Measurements from ENCODE around the gene UIMC1.
"Not testable (repeated sequence)": the region's sequence is repeated elsewhere in the genome, so short reads cannot be mapped to it uniquely, and the experiment has no call there.

Gene UIMC1

DNA sequence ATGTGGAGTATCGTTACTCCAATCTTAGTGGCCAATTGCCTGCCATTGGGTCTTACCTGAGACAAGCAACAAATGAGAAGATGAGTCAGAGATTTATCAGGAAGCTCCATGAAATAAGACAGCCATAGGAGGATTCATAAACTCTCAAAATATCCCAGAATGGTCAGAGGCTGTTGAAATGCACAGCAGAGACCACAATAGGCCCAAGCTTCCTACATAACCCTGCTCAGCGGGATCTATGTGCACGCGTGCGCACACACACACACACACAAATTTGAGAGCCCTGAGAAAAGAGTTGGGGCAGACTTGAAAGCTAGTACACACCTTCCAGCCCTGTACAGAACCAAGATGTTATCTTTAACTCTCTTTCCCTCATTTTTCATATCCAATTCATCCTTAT is 9.8 kb downstream of the UIMC1 start:
- peak overlapping the region; percentile 30 for H3K27ac Mint-ChIP-seq
- H3K9me3 Mint-ChIP-seq: peaks cover 10% of the 10 kb centered on the region
- no peak overlapping the region for H3K4me3 Mint-ChIP-seq
- peaks cover 69% of the 10 kb centered on the region for H3K4me1 Mint-ChIP-seq (ENCODE audit: low read depth)
- no peaks in the 10 kb centered on the region for H3K27me3 Mint-ChIP-seq
- intact Hi-C loops (cut with micrococcal nuclease): no loop called here
- H3K36me3 Mint-ChIP-seq (ENCODE audit: low read depth): peaks cover 7% of the 10 kb centered on the region

DNA sequence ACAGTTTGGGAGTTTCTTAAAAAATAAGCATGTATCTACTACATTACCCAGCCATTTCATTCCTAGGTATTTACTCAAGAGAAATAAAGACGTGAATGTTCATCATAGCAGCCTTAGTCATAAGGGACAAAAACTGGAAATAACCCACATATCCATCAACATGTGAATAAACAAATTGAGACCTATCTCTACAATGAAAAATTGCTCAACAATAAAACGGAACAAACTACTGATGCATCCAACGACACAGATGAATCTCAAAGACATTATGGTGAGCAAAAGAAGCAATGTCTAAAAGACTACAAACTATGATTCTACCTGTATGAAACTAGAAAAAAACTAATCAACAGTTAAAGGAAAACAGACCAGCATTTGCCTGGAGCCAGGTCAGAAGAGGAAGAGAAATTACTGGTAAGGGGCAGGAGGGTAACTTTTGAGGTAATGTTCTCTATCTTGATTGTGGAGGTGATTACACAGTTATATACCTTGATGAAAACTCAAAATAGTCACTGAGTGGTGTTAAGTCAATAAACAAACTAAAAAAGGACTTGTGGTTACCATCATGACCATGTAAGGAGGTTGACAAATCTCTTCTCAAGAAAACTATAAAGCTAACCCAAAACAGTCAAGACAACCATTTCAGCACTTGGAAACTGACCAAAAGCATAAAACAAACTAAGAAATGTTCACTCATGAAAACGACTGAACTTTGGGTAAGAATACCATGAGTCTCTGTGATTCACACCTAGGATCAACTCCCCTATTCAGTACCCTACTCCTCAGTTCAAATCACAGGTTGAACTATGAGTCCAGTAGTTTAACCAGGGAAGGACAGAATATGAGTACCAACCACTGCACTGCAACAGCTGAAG is 10.4 kb downstream of the UIMC1 start:
- Mint-ChIP-seq H3K4me3 (no peak overlapping the region), H3K4me1 (ENCODE audit: low read depth) (peaks cover 68% of the 10 kb centered on the region)
- intact Hi-C loops (cut with micrococcal nuclease): no loop called here

DNA sequence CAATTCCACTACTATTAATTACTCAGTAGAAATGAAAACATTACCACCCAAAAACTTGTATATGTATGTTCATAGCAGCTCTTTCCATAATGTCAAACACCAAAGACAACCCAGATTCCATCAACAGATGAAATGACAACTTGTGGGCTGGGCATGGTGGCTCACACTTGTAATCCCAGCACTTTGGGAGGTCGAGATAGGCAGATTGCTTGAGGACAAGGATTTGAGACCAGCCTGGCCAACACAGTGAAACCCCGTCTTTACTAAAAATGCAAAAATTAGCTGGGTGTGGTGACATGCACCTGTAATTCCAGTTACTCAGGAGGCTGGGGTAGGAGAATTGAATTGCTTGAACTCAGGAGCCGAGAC is 11.5 kb downstream of the UIMC1 start:
- peaks cover 2% of the 10 kb centered on the region for H3K36me3 Mint-ChIP-seq (ENCODE audit: low read depth)
- H3K27me3 Mint-ChIP-seq: no peaks in the 10 kb centered on the region
- H3K4me3 Mint-ChIP-seq: no peak overlapping the region
- H3K4me1 Mint-ChIP-seq (ENCODE audit: low read depth): peaks cover 58% of the 10 kb centered on the region
- H3K27ac Mint-ChIP-seq: peak overlapping the region; percentile 38
- peaks cover 10% of the 10 kb centered on the region for H3K9me3 Mint-ChIP-seq
- intact Hi-C loops (cut with micrococcal nuclease): no loop called here

More for the DNA sequence above, 10.4 kb downstream of the UIMC1 start:
- Mint-ChIP-seq H3K9me3 (peaks cover 10% of the 10 kb centered on the region), H3K36me3 (ENCODE audit: low read depth) (peaks cover 7% of the 10 kb centered on the region), H3K27ac (peak overlapping the region; percentile 30), H3K27me3 (no peaks in the 10 kb centered on the region)

DNA sequence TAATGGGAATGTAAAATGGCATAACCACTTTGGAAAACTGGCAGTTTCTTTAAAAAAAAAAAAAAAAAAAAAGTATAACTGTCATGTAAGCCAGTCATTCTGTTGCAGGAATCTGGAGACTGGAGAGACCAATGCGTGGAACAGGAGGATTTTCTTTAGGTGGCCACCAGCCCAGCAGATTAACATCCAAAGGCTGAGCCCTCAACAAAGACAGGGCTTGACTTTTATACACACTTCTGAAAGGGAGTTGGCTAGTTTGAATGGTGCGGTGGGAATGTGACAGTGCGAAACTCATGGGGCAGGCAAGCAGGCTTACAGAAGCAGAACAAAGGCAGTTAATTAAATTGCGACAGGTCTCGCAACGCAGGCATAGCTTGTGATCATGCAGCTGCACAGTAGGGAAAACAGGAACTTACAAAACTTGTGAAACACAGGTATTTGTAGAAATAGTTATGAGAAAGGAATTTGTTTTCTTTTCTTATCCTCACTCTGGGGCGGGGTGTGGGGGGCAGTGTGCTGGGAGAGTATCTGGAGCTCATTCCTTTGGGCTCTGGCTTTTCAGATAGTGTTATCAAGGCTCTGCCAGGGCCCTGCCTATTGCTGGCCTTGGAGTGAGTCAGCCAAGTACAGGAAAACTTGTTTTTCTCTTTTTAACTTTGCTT is 12.0 kb downstream of the UIMC1 start:
- H3K4me1 Mint-ChIP-seq (ENCODE audit: low read depth): peaks cover 53% of the 10 kb centered on the region
- intact Hi-C loops (cut with micrococcal nuclease): no loop called here
- no peaks in the 10 kb centered on the region for H3K36me3 Mint-ChIP-seq (ENCODE audit: low read depth)
- peak overlapping the region; percentile 38 for H3K27ac Mint-ChIP-seq
- no peak overlapping the region for H3K4me3 Mint-ChIP-seq
- H3K27me3 Mint-ChIP-seq: no peaks in the 10 kb centered on the region
- peaks cover 10% of the 10 kb centered on the region for H3K9me3 Mint-ChIP-seq

DNA sequence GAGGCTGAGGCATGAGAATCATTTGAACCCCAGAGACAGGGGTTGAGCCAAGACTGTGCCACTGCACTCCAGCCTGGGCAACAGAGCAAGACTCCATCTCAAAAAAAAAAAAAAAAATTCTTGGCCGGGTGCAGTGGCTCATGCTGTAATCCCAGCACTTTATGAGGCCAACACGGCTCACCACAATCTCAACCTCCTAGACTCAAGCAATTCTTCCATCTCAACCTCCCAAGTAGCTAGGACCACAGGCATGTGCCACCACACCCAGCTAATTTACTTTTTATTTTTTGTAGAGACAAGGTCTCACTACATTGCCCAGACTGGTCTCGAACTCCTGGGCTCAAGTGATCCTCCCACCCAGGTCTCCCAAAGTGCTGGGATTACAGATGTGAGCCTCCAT is 13.5 kb downstream of the UIMC1 start:
- peak overlapping the region; percentile 45 for H3K27ac Mint-ChIP-seq
- intact Hi-C loops (cut with micrococcal nuclease): not testable (repeated sequence)

DNA sequence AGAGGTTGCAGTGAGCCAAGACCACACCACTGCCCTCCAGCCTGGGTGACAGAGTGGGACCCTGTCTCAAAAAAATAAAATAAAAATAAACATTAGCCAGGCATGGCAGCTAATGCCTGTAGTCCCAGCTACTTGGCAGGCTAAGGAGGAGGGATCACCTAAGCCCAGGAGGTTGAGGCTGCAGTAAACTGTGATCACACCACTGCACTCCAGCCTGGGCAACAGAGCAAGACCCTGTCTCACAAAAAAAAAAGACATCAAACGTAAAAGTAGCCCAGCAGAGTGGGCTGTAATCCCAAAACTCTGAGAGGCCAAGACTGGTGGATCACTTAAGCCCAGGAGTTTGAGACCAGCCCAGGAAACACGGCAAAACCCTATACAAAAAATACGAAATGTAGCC is 19.0 kb downstream of the UIMC1 start:
- intact Hi-C loops (cut with micrococcal nuclease): no loop called here
- no peak overlapping the region for H3K27ac Mint-ChIP-seq
- peaks cover 28% of the 10 kb centered on the region for H3K36me3 Mint-ChIP-seq (ENCODE audit: low read depth)
- no peaks in the 10 kb centered on the region for H3K27me3 Mint-ChIP-seq
- peaks cover 9% of the 10 kb centered on the region for H3K9me3 Mint-ChIP-seq
- H3K4me3 Mint-ChIP-seq: no peak overlapping the region
- H3K4me1 Mint-ChIP-seq (ENCODE audit: low read depth): peaks cover 1% of the 10 kb centered on the region

More for the DNA sequence above, 13.5 kb downstream of the UIMC1 start:
- not testable (repeated sequence) for H3K27me3 Mint-ChIP-seq; H3K4me3 Mint-ChIP-seq; H3K9me3 Mint-ChIP-seq; H3K36me3 Mint-ChIP-seq (ENCODE audit: low read depth)
- H3K4me1 Mint-ChIP-seq (ENCODE audit: low read depth): peaks cover 48% of the 10 kb centered on the region

DNA sequence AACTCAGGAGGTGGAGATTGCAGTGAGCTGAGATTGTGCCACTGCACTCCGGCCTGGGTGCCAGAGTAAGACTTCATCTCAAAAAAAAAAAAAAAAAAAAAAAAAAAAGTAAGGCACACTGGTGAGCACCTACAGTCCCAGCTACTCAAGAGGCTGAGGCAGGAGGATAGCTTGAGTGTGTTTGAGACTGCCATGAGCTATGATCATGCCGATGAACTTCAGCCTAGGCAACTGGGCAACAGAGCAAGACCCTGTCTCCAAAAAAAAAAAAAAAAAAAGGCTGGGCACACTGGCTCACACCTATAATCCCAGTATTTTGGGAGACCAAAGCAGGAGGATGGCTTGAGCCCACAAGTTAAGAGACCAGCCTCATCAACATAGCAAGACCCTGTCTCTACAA is 20.3 kb downstream of the UIMC1 start:
- intact Hi-C loops (cut with micrococcal nuclease): no loop called here
- H3K4me3 Mint-ChIP-seq: no peak overlapping the region
- no peaks in the 10 kb centered on the region for H3K27me3 Mint-ChIP-seq
- no peak overlapping the region for H3K27ac Mint-ChIP-seq
- no peaks in the 10 kb centered on the region for H3K4me1 Mint-ChIP-seq (ENCODE audit: low read depth)
- peaks cover 9% of the 10 kb centered on the region for H3K9me3 Mint-ChIP-seq
- H3K36me3 Mint-ChIP-seq (ENCODE audit: low read depth): peaks cover 41% of the 10 kb centered on the region

DNA sequence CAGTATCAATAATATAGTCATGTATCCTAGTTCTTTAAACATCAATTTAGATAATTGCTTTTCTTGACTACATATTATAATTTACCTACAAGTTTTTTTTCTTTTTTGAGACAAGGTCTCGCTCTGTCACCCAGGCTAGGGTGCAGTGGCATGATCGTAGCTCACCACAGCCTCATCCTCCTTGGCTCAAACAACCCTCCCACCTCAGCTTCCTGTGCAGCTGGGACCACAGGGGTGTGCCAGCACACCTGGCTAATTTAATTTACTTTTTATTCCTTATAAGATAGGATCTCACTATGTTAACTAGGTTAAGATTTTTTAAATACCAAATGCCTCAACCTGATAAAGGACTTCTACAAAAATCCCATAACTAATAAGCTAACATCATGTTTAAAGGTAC is 21.1 kb downstream of the UIMC1 start:
- H3K36me3 Mint-ChIP-seq (ENCODE audit: low read depth): peaks cover 49% of the 10 kb centered on the region
- intact Hi-C loops (cut with micrococcal nuclease): no loop called here
- peaks cover 9% of the 10 kb centered on the region for H3K9me3 Mint-ChIP-seq
- no peaks in the 10 kb centered on the region for H3K27me3 Mint-ChIP-seq
- H3K4me1 Mint-ChIP-seq (ENCODE audit: low read depth): no peaks in the 10 kb centered on the region
- no peak overlapping the region for H3K4me3 Mint-ChIP-seq
- H3K27ac Mint-ChIP-seq: no peak overlapping the region

DNA sequence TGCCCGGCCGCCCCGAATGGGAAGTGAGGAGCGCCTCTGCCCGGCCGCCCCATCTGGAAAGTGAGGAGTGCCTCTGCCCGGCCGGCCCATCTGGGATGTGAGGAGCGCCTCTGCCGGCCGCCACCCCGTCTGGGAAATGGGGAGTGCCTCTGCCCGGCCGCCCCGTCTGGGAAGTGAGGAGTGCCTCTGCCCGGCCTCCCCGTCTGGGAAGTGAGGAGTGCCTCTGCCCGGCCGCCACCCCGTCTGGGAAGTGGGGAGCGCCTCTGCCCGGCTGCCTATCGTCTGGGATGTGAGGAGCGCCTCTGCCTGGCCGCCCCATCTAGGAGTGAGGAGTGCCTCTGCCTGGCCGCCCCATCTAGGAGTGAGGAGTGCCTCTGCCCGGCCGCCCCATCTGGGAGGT is 22.4 kb downstream of the UIMC1 start:
- not testable (repeated sequence) for H3K4me1 Mint-ChIP-seq (ENCODE audit: low read depth)
- peaks cover 62% of the 10 kb centered on the region for H3K36me3 Mint-ChIP-seq (ENCODE audit: low read depth)

DNA sequence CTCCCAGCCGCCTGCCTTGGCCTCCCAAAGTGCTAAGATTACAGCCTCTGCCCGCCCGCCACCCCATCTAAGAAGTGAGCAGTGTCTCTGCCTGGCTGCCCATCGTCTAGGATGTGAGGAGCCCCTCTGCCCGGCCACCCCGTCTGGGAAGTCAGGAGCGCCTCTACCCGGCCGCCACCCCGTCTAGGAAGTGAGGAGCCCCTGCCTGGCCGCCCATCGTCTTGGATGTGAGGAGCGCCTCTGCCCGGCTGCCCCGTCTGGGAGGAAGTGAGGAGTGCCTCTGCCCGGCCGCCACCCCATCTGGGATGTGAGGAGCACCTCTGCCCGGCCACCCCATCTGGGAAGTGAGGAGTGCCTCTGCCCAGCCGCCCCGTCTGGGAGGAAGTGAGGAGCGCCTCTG is 23.0 kb downstream of the UIMC1 start:
- H3K27me3 Mint-ChIP-seq; H3K9me3 Mint-ChIP-seq; H3K27ac Mint-ChIP-seq; H3K4me1 Mint-ChIP-seq (ENCODE audit: low read depth); H3K4me3 Mint-ChIP-seq; intact Hi-C loops (cut with micrococcal nuclease): not testable (repeated sequence)
- peaks cover 68% of the 10 kb centered on the region for H3K36me3 Mint-ChIP-seq (ENCODE audit: low read depth)

More for the DNA sequence above, 22.4 kb downstream of the UIMC1 start:
- intact Hi-C loops (cut with micrococcal nuclease); H3K27me3 Mint-ChIP-seq; H3K27ac Mint-ChIP-seq; H3K4me3 Mint-ChIP-seq; H3K9me3 Mint-ChIP-seq: not testable (repeated sequence)

DNA sequence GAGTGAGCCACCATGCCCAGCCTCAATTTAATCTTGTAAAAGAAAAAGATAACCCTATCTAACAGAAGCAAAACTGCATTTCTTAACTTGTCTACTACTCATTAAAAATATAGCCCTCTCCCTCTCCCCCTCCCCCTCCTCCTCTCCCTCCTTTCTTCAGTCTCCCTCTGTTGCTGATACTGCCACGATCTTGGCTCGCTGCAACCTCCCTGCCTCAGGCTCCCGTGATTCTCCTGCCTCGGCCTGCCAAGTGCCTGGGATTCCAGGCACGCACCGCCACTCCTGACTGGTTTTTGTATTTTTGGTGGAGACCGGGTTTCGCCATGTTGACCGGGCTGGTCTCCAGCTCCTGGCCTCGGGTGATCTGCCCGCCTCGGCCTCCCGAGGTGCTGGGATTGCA is 23.5 kb downstream of the UIMC1 start:
- H3K27ac Mint-ChIP-seq; H3K4me3 Mint-ChIP-seq; H3K9me3 Mint-ChIP-seq; H3K4me1 Mint-ChIP-seq (ENCODE audit: low read depth); intact Hi-C loops (cut with micrococcal nuclease); H3K27me3 Mint-ChIP-seq: not testable (repeated sequence)
- H3K36me3 Mint-ChIP-seq (ENCODE audit: low read depth): peaks cover 69% of the 10 kb centered on the region

DNA sequence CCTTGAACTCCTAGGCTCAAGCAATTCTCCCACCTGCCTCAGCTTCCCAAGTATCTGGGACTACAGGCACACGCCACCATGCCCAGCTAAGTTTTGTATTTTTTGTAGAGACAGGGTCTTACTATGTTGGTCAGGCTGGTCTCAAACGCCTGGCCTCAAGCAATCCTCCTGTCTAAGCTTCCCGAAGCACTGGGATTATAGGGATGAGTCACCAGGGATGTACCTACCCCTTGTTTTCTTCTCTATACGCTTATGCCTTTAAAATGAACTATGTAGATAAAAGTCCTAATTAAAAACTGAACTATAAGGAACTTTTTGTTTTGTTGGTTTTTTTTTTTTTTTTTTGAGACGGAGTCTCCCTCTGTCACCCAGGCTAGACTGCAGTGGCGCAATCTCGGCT is 25.8 kb downstream of the UIMC1 start:
- Mint-ChIP-seq H3K9me3 (peaks cover 9% of the 10 kb centered on the region), H3K4me1 (ENCODE audit: low read depth) (no peaks in the 10 kb centered on the region), H3K4me3 (no peak overlapping the region), H3K36me3 (ENCODE audit: low read depth) (peaks cover 73% of the 10 kb centered on the region), H3K27me3 (no peaks in the 10 kb centered on the region), H3K27ac (no peak overlapping the region)
- intact Hi-C loops (cut with micrococcal nuclease): no loop called here

DNA sequence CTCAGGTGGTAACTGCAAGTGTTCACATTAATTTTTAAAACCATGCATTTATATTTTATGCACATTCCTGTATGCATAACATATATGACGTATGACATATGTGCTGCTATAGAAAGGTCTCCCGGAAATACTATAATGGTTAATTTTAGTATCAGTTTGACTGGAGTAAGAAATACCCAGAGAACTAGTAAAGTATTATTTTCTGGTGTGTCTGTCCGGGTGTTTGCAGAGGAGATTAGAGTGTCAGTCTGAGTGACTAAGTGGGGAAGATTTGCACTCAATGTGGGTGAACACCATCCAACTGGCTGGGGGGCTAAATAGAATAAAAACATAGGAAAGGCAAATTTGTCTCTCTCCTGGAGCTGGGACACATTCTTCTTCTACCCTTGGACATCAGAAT is 26.9 kb downstream of the UIMC1 start:
- Mint-ChIP-seq H3K9me3 (peaks cover 7% of the 10 kb centered on the region), H3K27me3 (no peaks in the 10 kb centered on the region), H3K36me3 (ENCODE audit: low read depth) (peaks cover 83% of the 10 kb centered on the region), H3K27ac (no peak overlapping the region), H3K4me1 (ENCODE audit: low read depth) (no peaks in the 10 kb centered on the region), H3K4me3 (no peak overlapping the region)
- intact Hi-C loops (cut with micrococcal nuclease): no loop called here

DNA sequence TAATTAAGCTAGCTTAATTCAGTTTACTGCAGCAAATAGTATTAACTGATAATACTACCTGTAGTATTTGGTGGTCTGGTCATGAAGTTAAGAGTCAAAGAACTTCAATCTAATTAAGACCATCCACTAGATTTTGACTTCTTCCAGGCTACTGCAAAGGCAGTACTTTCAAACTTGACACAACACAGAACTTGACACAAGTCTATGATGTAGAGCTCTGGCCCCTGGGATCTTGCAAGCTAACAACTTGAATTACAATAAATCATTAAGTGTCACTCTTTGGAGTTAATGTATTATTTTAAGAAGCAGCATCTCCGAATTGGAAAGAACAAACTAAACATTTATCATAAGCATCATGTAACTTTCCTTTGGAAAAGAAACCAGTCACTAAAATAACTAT is 40.9 kb downstream of the UIMC1 start:
- no peaks in the 10 kb centered on the region for H3K27me3 Mint-ChIP-seq
- no peak overlapping the region for H3K27ac Mint-ChIP-seq
- H3K36me3 Mint-ChIP-seq (ENCODE audit: low read depth): peaks cover 59% of the 10 kb centered on the region
- H3K4me3 Mint-ChIP-seq: no peak overlapping the region
- intact Hi-C loops (cut with micrococcal nuclease): no loop called here
- no peaks in the 10 kb centered on the region for H3K9me3 Mint-ChIP-seq
- peaks cover 3% of the 10 kb centered on the region for H3K4me1 Mint-ChIP-seq (ENCODE audit: low read depth)
